Inflammatory macrophage (primary cell): ENCODE measurements around the gene OAT.
"Not testable (repeated sequence)": the region's sequence is repeated elsewhere in the genome, so short reads cannot be mapped to it uniquely, and the experiment has no call there.

Source experiments
- DNase-seq, 2 donors: peaks; one replicate each; pipeline ENCODE4 v3.0.0-alpha.2; 2020 to 2022

OAT gene

GRCh38 chr10:124447751-124448466 lies 29.2 kb upstream of the OAT start:
- no peak for DNase-seq

GRCh38 chr10:124446830-124447750 lies 28.4 kb upstream of the OAT start:
- DNase-seq: no peak

GRCh38 chr10:124441694-124442093 lies 23.0 kb upstream of the OAT start:
- not testable (repeated sequence) for DNase-seq

- peak; percentile 13 to 49 for DNase-seq
Observed at GRCh38 chr10:124436191-124436638, 17.5 kb upstream of the OAT start.

- DNase-seq: not testable (repeated sequence)
Observed at GRCh38 chr10:124435683-124436082, 17.0 kb upstream of the OAT start.

- no peak for DNase-seq
Observed at GRCh38 chr10:124433461-124433860, 14.7 kb upstream of the OAT start.

- no peak for DNase-seq
Observed at GRCh38 chr10:124430077-124430476, 11.4 kb upstream of the OAT start.

- no peak for DNase-seq
Observed at GRCh38 chr10:124429576-124429975, 10.9 kb upstream of the OAT start.

GRCh38 chr10:124428207-124428777 lies 9.6 kb upstream of the OAT start:
- no peak for DNase-seq

GRCh38 chr10:124425227-124425962 lies 6.7 kb upstream of the OAT start:
- no peak for DNase-seq

- DNase-seq: no peak
Observed at GRCh38 chr10:124423813-124424212, 5.1 kb upstream of the OAT start.

GRCh38 chr10:124422742-124423141 lies 4.0 kb upstream of the OAT start:
- no peak for DNase-seq

GRCh38 chr10:124420254-124420653 lies 1.5 kb upstream of the OAT start:
- DNase-seq: no peak

- DNase-seq: no peak
Observed at GRCh38 chr10:124419635-124420034, 912 bp upstream of the OAT start.

- DNase-seq: peak; percentile 44 to 52
Observed at GRCh38 chr10:124417895-124418725, 613 bp downstream of the OAT start.

GRCh38 chr10:124416733-124417132 lies 2.0 kb downstream of the OAT start:
- DNase-seq: no peak

GRCh38 chr10:124415210-124415609 lies 3.5 kb downstream of the OAT start:
- DNase-seq: no peak

- DNase-seq: no peak
Observed at GRCh38 chr10:124414076-124414475, 4.6 kb downstream of the OAT start.

- no peak for DNase-seq
Observed at GRCh38 chr10:124409696-124410095, 9.0 kb downstream of the OAT start.

- DNase-seq: no peak
Observed at GRCh38 chr10:124408357-124408756, 10.4 kb downstream of the OAT start.

- DNase-seq: no peak
Observed at GRCh38 chr10:124407456-124407855, 11.3 kb downstream of the OAT start.

GRCh38 chr10:124403548-124403947 lies 15.2 kb downstream of the OAT start:
- peak; percentile 73 to 92 for DNase-seq
